ENCODE measurements around the gene UST. TPM values are rescaled to one million over a fixed set of nuclear protein-coding genes. Genes with fewer than 3 reads are reported as not detected.

The UST gene
- total RNA-seq, 1 experiment from 2014 or later: 10.0 TPM

DNA sequence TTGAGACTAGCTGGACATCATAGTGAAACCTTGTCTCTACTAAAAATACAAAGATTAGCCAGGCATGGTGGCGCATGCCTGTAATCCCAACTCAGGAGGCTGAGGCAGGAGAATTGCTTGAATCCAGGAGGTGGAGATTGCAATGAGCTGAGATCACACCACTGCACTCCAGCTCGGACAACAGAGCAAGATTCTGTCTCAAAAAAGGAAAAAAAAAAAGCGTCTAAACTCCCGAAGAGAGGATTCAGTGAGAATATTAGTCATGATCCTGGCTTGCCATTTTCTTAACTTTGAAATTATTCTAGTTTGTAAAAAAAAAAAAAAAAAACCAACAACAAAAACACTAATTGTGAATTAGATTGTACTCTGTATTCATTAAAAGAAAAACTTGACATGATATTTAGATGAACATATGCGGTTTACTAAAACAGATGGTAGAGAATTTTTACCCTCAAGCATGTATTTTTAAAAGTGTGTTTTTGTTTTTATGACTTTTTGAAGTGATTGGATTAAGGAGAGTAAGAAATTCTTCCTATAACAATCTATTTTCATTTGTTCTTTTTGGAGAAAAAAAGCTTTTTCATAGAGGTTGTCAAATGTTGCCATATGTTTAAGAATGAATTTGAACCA, 80.7 kb downstream of the UST start:
- no peak overlapping the region for H3K27ac Mint-ChIP-seq (ENCODE audit: low read depth, unreplicated experiment)

DNA sequence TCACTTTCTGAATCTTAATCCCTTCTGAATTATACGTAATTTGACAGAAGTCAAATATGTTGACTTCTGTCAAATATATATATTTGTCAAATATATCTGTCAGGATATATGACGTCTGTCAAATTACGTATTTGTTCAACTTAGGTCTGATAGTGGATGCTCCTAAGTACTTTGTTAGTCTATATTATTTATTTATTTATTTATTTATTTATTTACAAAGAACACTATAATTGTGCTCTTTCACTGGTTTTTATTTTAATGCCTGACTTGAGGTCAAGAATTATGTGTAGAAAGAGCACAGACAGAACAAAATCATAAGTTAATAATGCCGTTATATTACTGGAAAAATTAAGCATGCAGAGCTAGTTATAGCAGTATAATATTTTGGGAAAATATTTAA, 81.2 kb downstream of the UST start:
- no peaks in the 10 kb centered on the region for H3K27me3 Mint-ChIP-seq (ENCODE audit: insufficient read depth, unreplicated experiment)
- no TSS peak for BruUV-seq (replicated peaks)
- ChIA-PET CTCF (no interaction called here), POLR2A (interaction anchor here (0.9 kb wide), 1 partner anchor 26 kb away, joined by 3 read pairs; no protein-coding TSS in a partner anchor)
- H3K27ac Mint-ChIP-seq (ENCODE audit: low read depth, unreplicated experiment): no peak overlapping the region
- H3K4me1 Mint-ChIP-seq (ENCODE audit: insufficient read depth, unreplicated experiment): peaks cover 25% of the 10 kb centered on the region
- no peak overlapping the region for H3K4me3 Mint-ChIP-seq (ENCODE audit: unreplicated experiment)
- intact Hi-C loops (cut with micrococcal nuclease): no loop called here
- TF ChIP-seq, protein P1, sequence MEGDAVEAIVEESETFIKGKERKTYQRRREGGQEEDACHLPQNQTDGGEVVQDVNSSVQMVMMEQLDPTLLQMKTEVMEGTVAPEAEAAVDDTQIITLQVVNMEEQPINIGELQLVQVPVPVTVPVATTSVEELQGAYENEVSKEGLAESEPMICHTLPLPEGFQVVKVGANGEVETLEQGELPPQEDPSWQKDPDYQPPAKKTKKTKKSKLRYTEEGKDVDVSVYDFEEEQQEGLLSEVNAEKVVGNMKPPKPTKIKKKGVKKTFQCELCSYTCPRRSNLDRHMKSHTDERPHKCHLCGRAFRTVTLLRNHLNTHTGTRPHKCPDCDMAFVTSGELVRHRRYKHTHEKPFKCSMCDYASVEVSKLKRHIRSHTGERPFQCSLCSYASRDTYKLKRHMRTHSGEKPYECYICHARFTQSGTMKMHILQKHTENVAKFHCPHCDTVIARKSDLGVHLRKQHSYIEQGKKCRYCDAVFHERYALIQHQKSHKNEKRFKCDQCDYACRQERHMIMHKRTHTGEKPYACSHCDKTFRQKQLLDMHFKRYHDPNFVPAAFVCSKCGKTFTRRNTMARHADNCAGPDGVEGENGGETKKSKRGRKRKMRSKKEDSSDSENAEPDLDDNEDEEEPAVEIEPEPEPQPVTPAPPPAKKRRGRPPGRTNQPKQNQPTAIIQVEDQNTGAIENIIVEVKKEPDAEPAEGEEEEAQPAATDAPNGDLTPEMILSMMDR (IDR thresholded peaks at IDR 0.05; ENCODE audit: unreplicated experiment): no peak
- no peak for DNase-seq (ENCODE audit: unreplicated experiment)
- H3K9me3 Mint-ChIP-seq (ENCODE audit: unreplicated experiment): no peaks in the 10 kb centered on the region
- no peaks in the 10 kb centered on the region for H3K36me3 Mint-ChIP-seq (ENCODE audit: insufficient read depth, unreplicated experiment)

More for the DNA sequence above, 80.7 kb downstream of the UST start:
- POLR2A ChIA-PET: interaction anchor here (0.9 kb wide), 1 partner anchor 27 kb away, joined by 3 read pairs; no protein-coding TSS in a partner anchor
- no peak for DNase-seq (ENCODE audit: unreplicated experiment)
- intact Hi-C loops (cut with micrococcal nuclease): no loop called here
- H3K36me3 Mint-ChIP-seq (ENCODE audit: insufficient read depth, unreplicated experiment): no peaks in the 10 kb centered on the region
- H3K4me1 Mint-ChIP-seq (ENCODE audit: insufficient read depth, unreplicated experiment): peaks cover 25% of the 10 kb centered on the region
- H3K9me3 Mint-ChIP-seq (ENCODE audit: unreplicated experiment): no peaks in the 10 kb centered on the region
- TF ChIP-seq, protein P1 (IDR thresholded peaks at IDR 0.05; ENCODE audit: unreplicated experiment): no peak
- CTCF ChIA-PET: no interaction called here
- BruUV-seq (replicated peaks): no TSS peak
- H3K27me3 Mint-ChIP-seq (ENCODE audit: insufficient read depth, unreplicated experiment): no peaks in the 10 kb centered on the region
- H3K4me3 Mint-ChIP-seq (ENCODE audit: unreplicated experiment): no peak overlapping the region

DNA sequence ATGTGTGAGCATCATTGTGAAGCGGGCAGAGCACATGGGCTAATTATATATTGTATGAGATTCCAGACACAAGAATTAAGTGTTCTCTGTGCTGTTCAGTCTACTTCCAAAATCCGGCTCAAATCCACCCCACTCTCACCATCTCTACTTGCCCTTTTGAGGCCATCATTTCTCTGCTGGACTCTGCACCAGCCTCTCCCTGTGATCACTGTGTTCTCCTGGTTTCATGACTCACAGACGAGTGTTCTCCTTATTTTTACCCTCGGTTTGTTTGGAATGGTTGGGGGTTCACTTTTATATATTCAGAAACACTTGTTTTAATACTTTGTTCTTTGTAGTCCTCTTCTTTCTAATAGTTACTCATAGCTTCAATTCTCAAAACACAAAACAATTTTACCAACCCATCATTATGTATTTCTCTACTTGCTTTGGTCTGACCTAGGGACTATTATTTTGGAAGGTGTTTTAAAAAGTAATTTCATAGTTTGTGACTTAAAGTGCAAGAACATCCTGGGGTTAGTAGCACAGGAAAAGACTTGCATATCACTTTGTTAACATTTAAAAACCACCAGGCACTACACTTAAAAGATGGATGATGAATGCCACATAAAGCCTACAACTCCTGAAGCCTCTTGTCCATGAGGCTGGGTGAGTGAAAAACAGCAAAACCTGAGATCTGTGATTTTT, 82.7 kb downstream of the UST start:
- TF ChIP-seq, protein P1 (IDR thresholded peaks at IDR 0.05; ENCODE audit: unreplicated experiment): no peak
- H3K9me3 Mint-ChIP-seq (ENCODE audit: unreplicated experiment): no peaks in the 10 kb centered on the region
- DNase-seq (ENCODE audit: unreplicated experiment): no peak
- H3K4me1 Mint-ChIP-seq (ENCODE audit: insufficient read depth, unreplicated experiment): peaks cover 25% of the 10 kb centered on the region
- H3K27ac Mint-ChIP-seq (ENCODE audit: low read depth, unreplicated experiment): no peak overlapping the region
- no peaks in the 10 kb centered on the region for H3K36me3 Mint-ChIP-seq (ENCODE audit: insufficient read depth, unreplicated experiment)
- no peaks in the 10 kb centered on the region for H3K27me3 Mint-ChIP-seq (ENCODE audit: insufficient read depth, unreplicated experiment)
- no peak overlapping the region for H3K4me3 Mint-ChIP-seq (ENCODE audit: unreplicated experiment)
- POLR2A ChIA-PET: no interaction called here
- CTCF ChIA-PET: interaction anchor here (0.6 kb wide), 1 partner anchor 252 kb away, joined by 4 read pairs; no protein-coding TSS in a partner anchor
- intact Hi-C loops (cut with micrococcal nuclease): no loop called here
- no TSS peak for BruUV-seq (replicated peaks)

DNA sequence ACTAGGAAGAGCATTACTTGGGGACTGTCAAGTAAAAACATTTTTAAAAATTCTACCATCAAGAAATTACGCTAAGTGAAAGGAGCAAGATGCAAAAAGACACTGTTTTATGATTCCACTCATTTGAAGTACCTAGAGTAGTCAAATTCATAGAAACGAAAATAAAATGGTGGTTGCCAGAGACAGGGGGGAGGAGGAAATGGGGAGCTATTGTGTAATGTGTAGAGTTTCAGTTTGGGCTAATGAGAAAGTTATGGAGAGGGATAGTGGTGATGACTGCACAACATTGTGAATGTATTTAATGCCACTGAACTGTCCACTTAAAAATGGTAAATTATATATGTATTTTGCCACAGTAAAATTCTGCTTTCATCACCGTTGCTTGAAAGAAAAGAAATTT, 83.8 kb downstream of the UST start:
- POLR2A ChIA-PET: no interaction called here
- CTCF ChIA-PET: no interaction called here
- no peaks in the 10 kb centered on the region for H3K9me3 Mint-ChIP-seq (ENCODE audit: unreplicated experiment)
- H3K27me3 Mint-ChIP-seq (ENCODE audit: insufficient read depth, unreplicated experiment): no peaks in the 10 kb centered on the region
- H3K27ac Mint-ChIP-seq (ENCODE audit: low read depth, unreplicated experiment): no peak overlapping the region
- intact Hi-C loops (cut with micrococcal nuclease): no loop called here
- peaks cover 28% of the 10 kb centered on the region for H3K4me1 Mint-ChIP-seq (ENCODE audit: insufficient read depth, unreplicated experiment)
- no TSS peak for BruUV-seq (replicated peaks)
- no peak overlapping the region for H3K4me3 Mint-ChIP-seq (ENCODE audit: unreplicated experiment)
- TF ChIP-seq, protein P1 (IDR thresholded peaks at IDR 0.05; ENCODE audit: unreplicated experiment): no peak
- no peaks in the 10 kb centered on the region for H3K36me3 Mint-ChIP-seq (ENCODE audit: insufficient read depth, unreplicated experiment)
- DNase-seq (ENCODE audit: unreplicated experiment): no peak

All from MCF 10A (cell line).